Measurements from ENCODE around the gene BTNL2.

DNA sequence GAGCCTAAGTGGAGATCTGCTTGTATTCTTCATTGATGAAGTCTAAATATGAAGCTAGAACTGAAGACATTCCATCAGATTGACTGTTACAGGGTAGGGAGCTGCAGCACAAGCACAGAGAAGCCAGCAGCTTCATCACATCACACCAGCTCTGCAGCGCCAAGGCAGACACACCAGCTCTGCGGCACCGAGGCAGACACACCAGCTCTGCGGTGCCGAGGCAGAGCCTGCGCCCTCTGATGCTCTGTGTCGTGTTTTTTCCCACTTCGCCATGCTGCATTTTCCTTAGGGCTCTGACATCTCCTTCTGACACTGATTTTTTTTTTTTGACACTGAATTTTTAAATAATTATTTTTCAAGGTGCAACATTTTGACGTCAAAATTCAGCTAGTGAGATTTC lies 784 bp downstream of the BTNL2 start:
- TF ChIP-seq EZH2 (IDR thresholded peaks at IDR 0.05; ENCODE audit: borderline replicate concordance, low read depth, low read length, severe bottlenecking) = no peak
- no peak for TF ChIP-seq POLR2AphosphoS5 (IDR thresholded peaks at IDR 0.05; ENCODE audit: insufficient read depth, low read depth, low read length)
